HTR-8/SVneo (cell line): ENCODE data around the gene KCNK16.
A peak's percentile ranks its signal among the peaks of the same experiment; 100 is the strongest.

Source experiments
- DNase-seq: peaks from one replicate; pipeline ENCODE4 v3.0.0; 2011; ENCODE audit warnings: low spot score, mixed read lengths; ENCODE audit not compliant: insufficient read length
- FAIRE-seq: peaks from 2 replicates; lab custom pipeline; 2011; peaks lifted over from hg19 to GRCh38; lab: Jason Lieb, UNC

KCNK16 gene

GRCh38 chr6:39322306-39322850 lies at the start of gene KCNK16:
Gene KCNK16, minus strand, starts transcription at chr6:39322702. Its CDS starts 162 bp downstream, at chr6:39322540.
- DNase-seq (no peak), FAIRE-seq (no peak)

- DNase-seq (no peak), FAIRE-seq (no peak)
These were observed 47.9 kb upstream of the KCNK16 start for GRCh38 chr6:39370390-39370789.

DNA sequence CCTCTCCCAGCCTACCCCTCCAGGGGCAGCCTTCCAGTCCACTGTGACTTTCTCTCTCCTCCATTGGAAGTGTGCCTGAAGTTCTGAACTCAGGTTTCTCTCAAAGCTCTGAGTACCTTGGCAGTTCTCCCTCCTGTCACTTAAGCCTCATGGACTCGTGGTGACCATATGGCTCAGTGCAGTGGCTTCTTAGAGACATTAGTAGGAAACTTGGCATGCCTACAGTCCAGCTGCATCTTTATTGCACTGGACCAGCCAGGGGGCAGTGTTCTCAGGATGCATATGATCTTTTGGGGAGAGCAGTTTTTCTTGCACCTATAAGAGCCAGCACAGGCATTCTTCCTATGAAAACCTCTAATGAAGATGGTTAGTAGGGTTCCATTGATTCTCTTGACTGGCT lies 47.5 kb upstream of the KCNK16 start:
- no peak for DNase-seq
- FAIRE-seq, result no peak

- DNase-seq (no peak), FAIRE-seq (no peak)
These were observed 45.2 kb upstream of the KCNK16 start for GRCh38 chr6:39367700-39368099.

DNA sequence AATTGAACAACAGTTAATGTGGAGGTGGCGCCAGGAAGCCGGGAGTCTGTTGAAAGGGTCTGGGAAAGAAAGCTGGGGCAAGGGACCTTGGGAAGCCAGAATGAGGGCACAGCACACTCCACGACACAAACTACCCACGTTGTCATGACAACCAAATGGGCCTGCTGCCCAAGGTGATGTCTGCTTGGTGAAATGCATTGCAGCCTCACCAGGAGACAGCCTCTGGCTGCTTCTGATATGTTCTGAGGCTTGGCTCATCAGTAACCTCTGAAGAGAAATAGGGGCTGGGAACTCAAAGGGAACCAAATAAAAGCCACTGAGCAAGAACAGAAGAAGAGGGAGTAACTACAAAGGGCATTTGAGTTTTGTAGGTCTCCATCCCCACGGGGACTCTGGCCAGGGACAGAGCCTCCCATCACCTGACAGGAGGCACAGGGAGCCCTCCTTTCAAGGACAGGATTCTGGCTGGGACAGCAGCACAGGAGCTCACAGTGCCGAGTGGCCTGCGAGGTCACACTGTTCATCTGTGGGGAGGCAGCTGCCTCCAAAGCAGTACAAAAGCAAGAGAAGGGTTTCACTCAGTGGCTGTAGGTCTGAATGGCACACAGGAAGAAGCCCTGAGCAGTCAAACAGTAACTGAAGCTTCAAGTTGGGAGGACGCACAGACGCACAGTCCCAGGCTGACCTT lies 44.6 kb upstream of the KCNK16 start:
- FAIRE-seq, result no peak
- no peak for DNase-seq

GRCh38 chr6:39365281-39366074 lies 43.0 kb upstream of the KCNK16 start:
- FAIRE-seq, result no peak
- DNase-seq, result peak; percentile 60

DNA sequence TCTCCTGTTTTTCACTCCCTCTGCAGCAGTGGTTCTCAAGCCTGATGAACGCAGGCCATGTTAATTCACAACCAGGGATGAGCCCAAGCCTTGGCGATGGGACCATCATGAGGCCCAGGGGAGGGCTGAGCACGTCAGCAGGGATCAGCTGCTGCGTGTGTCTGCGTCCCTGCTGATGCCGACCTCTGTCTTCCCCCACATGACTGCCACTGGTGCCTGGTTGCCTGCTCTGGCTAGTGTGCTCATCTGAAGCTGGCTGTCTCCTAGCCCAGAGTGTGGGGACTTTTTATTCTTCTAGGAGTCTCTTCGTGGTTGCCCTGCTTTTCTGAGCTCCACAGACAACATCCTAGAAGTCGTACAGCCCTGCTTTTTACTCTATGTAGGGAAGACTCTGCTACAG lies 40.8 kb upstream of the KCNK16 start:
- FAIRE-seq, result no peak
- DNase-seq, result no peak

DNA sequence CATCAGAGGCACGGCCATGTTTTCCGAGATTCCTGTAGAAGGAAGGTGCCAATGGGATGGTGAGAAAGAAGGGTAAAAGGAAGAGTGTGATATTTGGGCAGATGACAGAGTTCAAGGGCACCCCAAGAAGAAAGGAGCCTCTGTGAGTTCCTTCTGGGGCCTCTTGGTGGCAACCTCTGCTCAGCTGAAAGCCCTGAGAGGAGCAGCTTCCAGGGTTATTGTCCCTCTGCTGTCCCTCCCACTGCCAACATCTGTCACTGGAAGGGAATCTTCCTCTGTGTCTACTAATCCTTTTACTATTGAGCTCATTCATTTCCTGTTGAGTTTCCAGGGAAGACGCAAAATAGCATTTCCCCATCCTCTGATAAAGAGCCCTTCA lies 40.0 kb upstream of the KCNK16 start:
- DNase-seq (peak; percentile 48), FAIRE-seq (no peak)

DNA sequence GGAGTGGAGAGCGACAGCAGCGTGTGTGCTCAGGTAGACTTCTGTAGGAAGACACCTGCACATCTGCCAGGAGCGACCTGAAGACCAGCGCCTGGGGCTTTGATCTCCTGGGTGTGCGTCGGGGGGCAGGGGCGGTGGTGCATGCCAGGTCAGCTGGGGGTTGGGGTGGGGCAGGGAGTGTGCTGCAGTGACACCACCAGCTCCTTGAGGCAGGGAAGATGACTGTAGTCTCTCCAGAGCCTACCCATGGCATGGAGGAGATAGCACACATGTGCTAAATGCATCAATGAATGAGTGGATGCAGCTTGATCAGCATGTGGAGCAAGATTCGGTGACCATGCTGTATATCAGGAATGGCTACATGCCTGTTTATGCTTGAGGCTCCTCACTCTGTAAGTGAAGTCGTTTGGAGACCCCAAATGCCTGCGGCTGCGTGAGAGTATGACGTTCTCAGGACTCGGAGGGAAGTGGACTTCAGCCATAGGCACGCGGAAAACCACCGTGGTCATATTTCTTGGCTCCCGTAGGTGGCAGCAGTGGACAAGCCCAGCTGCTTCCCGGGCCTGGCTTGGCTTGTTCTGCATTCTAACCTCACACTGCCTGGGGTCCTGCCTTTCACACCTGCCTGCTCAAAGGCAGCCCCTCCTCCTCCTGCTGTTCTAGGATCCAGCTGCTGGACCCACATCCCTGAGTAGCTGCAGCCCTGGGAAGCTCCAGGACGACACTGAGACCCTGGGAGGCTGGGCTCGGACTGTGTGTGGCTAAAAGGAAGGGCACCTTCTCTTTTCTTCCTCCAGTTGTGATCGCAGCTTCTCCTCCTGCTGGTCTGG lies 39.4 kb upstream of the KCNK16 start:
- peak; percentile 73 for FAIRE-seq

DNA sequence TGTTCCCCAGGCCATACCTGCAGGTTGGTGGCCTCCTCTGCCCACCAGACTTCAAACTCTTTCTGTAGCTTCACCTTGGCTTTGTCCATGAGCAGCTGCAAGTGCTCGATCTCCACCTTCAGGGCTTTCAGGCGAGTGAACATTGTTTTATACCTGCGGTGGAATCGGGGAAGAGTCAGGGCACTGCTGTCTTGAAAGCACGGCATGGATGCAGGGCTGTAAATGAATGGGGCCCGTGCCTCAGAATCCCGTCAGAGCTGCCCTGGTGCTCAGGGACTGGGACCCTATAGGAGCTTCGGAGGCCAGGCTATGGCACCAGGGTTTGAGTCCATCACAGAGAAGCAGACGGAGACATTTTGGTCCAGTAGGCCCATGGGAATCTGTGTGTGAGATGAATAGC lies 37.9 kb upstream of the KCNK16 start:
- no peak for FAIRE-seq

More for the DNA sequence above, 39.4 kb upstream of the KCNK16 start:
- DNase-seq, result peak; percentile 69

GRCh38 chr6:39357998-39358686 lies 35.6 kb upstream of the KCNK16 start:
- FAIRE-seq (peak; percentile 33), DNase-seq (no peak)

More for the DNA sequence above, 37.9 kb upstream of the KCNK16 start:
- no peak for DNase-seq

- DNase-seq (no peak), FAIRE-seq (no peak)
These were observed 31.3 kb upstream of the KCNK16 start for GRCh38 chr6:39353698-39354315.

DNA sequence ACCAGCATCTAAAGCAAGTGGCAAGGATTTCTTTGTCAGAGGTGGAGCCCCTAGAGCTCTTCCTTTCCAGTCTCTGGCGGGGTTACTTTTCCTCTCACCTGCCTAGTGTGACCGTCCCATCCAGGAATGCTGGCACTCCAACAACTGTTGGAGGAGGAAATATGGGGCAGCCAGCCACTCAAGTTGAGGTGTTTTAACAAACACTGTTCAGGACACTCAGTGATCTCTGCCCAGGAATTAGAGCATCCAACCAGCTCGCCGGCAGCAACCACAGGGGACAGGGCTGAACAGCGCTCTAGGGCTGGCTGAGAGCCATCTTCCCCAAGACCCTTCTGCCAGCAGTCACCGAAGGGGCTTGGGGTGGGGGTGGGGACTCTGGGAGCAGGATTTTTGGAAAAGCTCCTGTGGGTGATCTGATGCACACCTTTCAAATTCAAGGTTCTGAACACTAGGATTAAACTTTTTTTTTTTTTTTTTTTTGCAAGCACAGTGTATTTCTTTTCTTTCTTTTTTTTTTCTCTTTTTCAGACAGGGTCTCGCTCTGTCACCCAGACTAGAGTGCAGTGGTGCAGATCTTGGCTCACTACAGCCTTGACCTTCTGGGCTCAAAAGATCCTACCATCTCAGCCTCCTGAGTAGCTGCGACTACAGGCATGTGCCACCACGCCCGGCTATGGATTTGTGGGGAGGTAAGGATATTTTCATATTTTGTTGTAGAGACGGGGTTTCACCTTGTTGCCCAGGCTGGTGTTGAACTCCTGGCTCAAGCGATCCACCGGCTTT lies 28.4 kb upstream of the KCNK16 start:
- FAIRE-seq, result no peak

GRCh38 chr6:39348740-39349139 lies 26.2 kb upstream of the KCNK16 start:
- DNase-seq, result no peak
- FAIRE-seq, result no peak

More for the DNA sequence above, 28.4 kb upstream of the KCNK16 start:
- no peak for DNase-seq

- DNase-seq, result peak; percentile 83
- FAIRE-seq, result no peak
These were observed 25.5 kb upstream of the KCNK16 start for GRCh38 chr6:39347906-39348585.

DNA sequence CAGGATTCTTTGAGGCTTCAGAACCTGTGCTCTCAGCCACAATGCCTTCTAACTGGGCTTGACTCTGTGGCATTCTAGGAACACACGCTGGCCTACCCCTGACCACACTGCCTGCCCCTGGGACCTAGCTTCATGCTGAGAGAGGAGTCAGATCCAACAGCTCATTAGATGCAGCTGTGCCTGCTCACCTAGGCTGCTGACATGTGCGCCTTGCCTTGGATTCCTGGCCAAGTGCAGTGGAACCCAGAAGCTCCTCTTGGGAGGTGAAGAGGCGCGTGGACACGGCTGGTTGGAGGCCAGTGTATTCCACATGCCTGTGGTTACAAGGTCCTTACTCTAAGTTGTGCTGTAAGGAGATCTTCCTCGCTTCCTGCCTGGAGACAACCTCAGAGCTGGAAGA lies 24.7 kb upstream of the KCNK16 start:
- DNase-seq (no peak), FAIRE-seq (peak; percentile 40)

DNA sequence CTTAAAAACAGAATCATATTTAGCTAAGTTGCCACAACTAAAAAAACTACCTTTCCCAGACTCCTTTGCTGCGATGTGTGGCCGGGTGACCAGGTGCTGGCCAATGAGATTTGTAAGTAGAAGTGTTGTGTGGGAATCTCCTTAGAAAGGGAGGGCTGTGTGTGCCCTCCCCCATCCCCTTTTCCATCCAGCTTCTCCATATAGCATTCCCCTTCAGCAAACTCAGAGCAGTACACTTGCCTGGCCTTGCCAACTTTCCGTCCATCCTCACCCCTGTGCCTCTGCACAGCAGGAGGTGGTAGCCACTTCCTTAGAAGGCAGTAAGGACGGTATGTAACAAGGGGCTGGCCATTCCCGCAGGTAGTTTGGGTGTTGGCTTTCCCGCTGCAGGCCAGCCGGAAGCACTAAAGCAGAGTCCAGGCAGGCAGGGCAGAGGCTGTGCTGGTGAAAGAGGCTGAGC lies 22.3 kb upstream of the KCNK16 start:
- FAIRE-seq (no peak), DNase-seq (no peak)

GRCh38 chr6:39343396-39343870 lies 20.9 kb upstream of the KCNK16 start:
- FAIRE-seq, result no peak

More at GRCh38 chr6:39343396-39343870, 20.9 kb upstream of the KCNK16 start:
- no peak for DNase-seq
